Smooth muscle cell of the coronary artery (primary cell): ENCODE measurements around the gene OR52I2. TPM values are rescaled to one million over a fixed set of nuclear protein-coding genes. Genes with fewer than 3 reads are reported as not detected.

Source experiments
- total RNA-seq: library from RNA; depleted of rRNA; stranded (reverse); fragments of >200 nt; gene quantifications from 2 replicates; pipeline ENCODE4 v1.2.3, GENCODE V29; 2014; ENCODE audit warnings: low replicate concordance

OR52I2 gene
- total RNA-seq, result not detected in 2 replicates

GRCh38 chr11:4581443-4581842 is at the start of gene OR52I2:
TSS of gene OR52I2 (plus strand) at chr11:4581743.

GRCh38 chr11:4544891-4545290 is 36.7 kb upstream of the OR52I2 start, which contains the start of gene OR52M1:
TSS of gene OR52M1 (plus strand) at chr11:4545191. CDS start at chr11:4545191, 0 bp downstream.

GRCh38 chr11:4593739-4594138 is 12.2 kb downstream of the OR52I2 start, which contains the start of gene OR52I1:
TSS of gene OR52I1 (plus strand) at chr11:4594039. CDS start at chr11:4594039, 0 bp downstream.

GRCh38 chr11:4607781-4608666 is 26.5 kb downstream of the OR52I2 start, which contains the start of gene TRIM68:
TSS of gene TRIM68 (minus strand) at chr11:4608231. CDS start at chr11:4605504, 2,727 bp downstream.

GRCh38 chr11:4636962-4637661 is 55.6 kb downstream of the OR52I2 start, which contains the start of gene OR51D1:
TSS of gene OR51D1 (plus strand) at chr11:4637477. CDS start at chr11:4639791, 2,314 bp downstream.

Other genes with a start within 250 kb of the OR52I2 start
- not detected in 2 replicates for gene OR52B4, start 213.4 kb upstream of the OR52I2 start, total RNA-seq
- gene TRIM21, start 188.0 kb upstream of the OR52I2 start, total RNA-seq, result 17.7 and 21.8 TPM in 2 replicates
- not detected in 2 replicates for gene OR52K2, start 132.4 kb upstream of the OR52I2 start, total RNA-seq
- not detected in 2 replicates for gene OR52K1, start 99.1 kb upstream of the OR52I2 start, total RNA-seq
- gene OR52M1, start 36.6 kb upstream of the OR52I2 start, total RNA-seq, result not detected in 2 replicates
- not detected in 2 replicates for gene OR52I1, start 12.3 kb downstream of the OR52I2 start, total RNA-seq
- 6.2 and 9.5 TPM in 2 replicates for gene TRIM68, start 26.5 kb downstream of the OR52I2 start, total RNA-seq
- gene OR51D1, start 55.7 kb downstream of the OR52I2 start, total RNA-seq, result not detected in 2 replicates
- not detected in 2 replicates for gene OR51E1, start 62.2 kb downstream of the OR52I2 start, total RNA-seq
- gene OR51E2, start 116.1 kb downstream of the OR52I2 start, total RNA-seq, result under 0.01 TPM in 1 of 2 replicates, not detected in the other
- not detected in 2 replicates for gene MMP26, start 123.0 kb downstream of the OR52I2 start, total RNA-seq
- not detected in 2 replicates for gene OR51F1, start 188.2 kb downstream of the OR52I2 start, total RNA-seq
- not detected in 2 replicates for gene OR52R1, start 222.6 kb downstream of the OR52I2 start, total RNA-seq
- not detected in 2 replicates for gene OR51F2, start 239.6 kb downstream of the OR52I2 start, total RNA-seq